Stomach smooth muscle (tissue), 2 donors: ENCODE data around the gene LZTS3.
"Not testable (repeated sequence)": the region's sequence is repeated elsewhere in the genome, so short reads cannot be mapped to it uniquely, and the experiment has no call there.

ENCODE experiments used
- H3K27ac ChIP-seq: one replicate; pipeline ENCODE4 v1.7.0; 2013; ENCODE audit warnings: mild to moderate bottlenecking, low read length, inconsistent platforms
- H3K27me3 ChIP-seq, 2 donors: one replicate each; pipeline ENCODE4 v1.7.0; 2013; ENCODE audit warnings: low read length in 2 of 2; ENCODE audit not compliant: insufficient read depth in 2 of 2, control insufficient read depth in 1 of 2
- H3K36me3 ChIP-seq, 2 donors: one replicate each; pipeline ENCODE4 v1.7.0; 2013; ENCODE audit warnings: low read length in 2 of 2; ENCODE audit not compliant: control insufficient read depth in 2 of 2, insufficient read depth in 2 of 2
- H3K4me1 ChIP-seq: one replicate; pipeline ENCODE4 v1.7.0; 2013; ENCODE audit warnings: low read length; ENCODE audit not compliant: control insufficient read depth, insufficient read depth
- H3K4me3 ChIP-seq, 2 donors: one replicate each; pipeline ENCODE4 v1.7.0; 2013; ENCODE audit warnings: low read length in 2 of 2
- H3K9ac ChIP-seq, 2 donors: one replicate each; pipeline ENCODE4 v1.7.0; 2013; ENCODE audit warnings: low read length in 2 of 2, mild to moderate bottlenecking in 1 of 2
- H3K9me3 ChIP-seq, 2 donors: one replicate each; pipeline ENCODE4 v1.7.0; 2013; ENCODE audit warnings: low read length in 2 of 2; ENCODE audit not compliant: control insufficient read depth in 2 of 2
- donor health status: healthy.
- donor health status: Pancreatic carcinoma.

LZTS3 gene

DNA sequence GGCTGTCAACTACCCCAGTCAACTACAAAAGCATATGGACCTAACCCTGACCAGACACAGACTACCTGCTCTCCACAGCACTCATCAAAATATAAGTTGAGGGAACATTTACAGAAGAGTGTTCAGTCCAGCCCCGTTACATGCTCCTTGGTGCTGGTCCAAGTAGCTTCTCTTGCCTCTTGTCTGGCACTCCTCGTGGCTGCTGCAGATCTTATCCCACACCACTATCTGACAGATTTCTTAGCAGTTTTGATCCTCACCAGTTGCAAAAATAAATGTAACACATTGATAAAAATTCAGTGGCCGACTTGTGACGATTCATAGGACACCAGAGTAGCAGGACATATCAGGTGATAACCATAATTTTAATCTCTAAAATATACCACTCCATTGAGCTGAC is 44.3 kb downstream of the LZTS3 start:
- Histone ChIP-seq H3K9ac (no peak overlapping the region), H3K9me3 (no peaks in the 10 kb centered on the region), H3K27ac (no peak overlapping the region)

DNA sequence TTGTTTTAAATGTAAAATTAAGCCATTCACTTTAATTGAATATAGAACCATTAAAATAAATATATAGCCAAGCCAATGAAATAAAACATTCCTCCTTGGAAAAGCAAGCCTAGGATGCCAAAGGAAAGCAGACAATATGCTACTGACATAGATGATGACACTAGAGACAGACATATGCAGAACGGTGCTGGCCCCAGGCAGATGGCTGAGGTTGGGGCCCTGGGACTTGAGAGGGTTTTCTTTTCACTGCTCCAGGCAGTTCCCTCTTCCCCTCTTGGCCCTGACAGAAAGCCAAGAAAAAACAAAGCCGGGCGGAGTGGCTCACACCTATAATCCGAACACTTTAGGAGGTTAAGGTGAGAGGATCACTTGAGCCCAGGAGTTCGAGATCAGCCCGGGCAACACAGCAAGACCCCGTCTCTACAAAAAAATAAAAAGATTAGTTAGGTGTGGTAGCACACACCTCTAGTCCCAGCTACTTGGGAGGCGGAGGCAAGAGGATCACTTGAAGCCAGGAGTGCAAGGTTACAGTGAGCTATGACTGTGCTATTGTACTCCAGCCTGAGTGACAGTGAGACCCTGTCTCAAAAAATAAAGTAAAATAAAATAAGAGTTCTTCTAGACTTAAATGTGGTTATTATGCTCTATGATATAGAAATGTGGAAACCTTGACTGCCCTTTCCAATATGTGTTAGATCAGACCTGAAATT is 44.9 kb downstream of the LZTS3 start:
- H3K4me1 ChIP-seq: peaks cover 3% of the 10 kb centered on the region
- no peak overlapping the region for H3K27ac ChIP-seq
- H3K9ac ChIP-seq: no peak overlapping the region
- no peaks in the 10 kb centered on the region for H3K36me3 ChIP-seq
- no peaks in the 10 kb centered on the region for H3K9me3 ChIP-seq
- no peaks in the 10 kb centered on the region for H3K27me3 ChIP-seq
- H3K4me3 ChIP-seq: no peak overlapping the region

More for the DNA sequence above, 44.3 kb downstream of the LZTS3 start:
- H3K4me3 ChIP-seq: no peak overlapping the region
- H3K36me3 ChIP-seq: no peaks in the 10 kb centered on the region
- no peaks in the 10 kb centered on the region for H3K27me3 ChIP-seq
- peaks cover 3% of the 10 kb centered on the region for H3K4me1 ChIP-seq

DNA sequence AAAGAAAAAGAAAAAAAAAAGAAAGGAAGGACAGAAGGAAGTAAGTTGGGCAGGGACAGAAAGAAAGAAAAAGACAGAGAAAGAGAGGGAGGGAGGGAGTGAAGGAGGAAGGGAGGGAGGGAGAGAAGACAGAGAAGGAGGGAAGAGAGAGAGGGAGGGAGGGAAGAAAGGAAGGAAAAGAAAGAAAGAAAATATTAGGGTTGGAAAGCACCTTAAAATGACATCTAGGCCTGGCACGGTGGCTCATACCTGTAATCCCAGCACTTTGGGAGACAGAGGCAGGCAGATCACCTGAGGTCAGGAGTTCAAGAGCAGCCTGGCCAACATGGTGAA is 46.9 kb downstream of the LZTS3 start:
- H3K27me3 ChIP-seq: no peaks in the 10 kb centered on the region
- H3K9ac ChIP-seq: no peak overlapping the region
- H3K4me3 ChIP-seq: no peak overlapping the region
- peaks cover 3% of the 10 kb centered on the region for H3K4me1 ChIP-seq
- peaks cover 13 to 15% of the 10 kb centered on the region in 2 donors for H3K36me3 ChIP-seq
- no peak overlapping the region for H3K27ac ChIP-seq
- no peaks in the 10 kb centered on the region for H3K9me3 ChIP-seq

DNA sequence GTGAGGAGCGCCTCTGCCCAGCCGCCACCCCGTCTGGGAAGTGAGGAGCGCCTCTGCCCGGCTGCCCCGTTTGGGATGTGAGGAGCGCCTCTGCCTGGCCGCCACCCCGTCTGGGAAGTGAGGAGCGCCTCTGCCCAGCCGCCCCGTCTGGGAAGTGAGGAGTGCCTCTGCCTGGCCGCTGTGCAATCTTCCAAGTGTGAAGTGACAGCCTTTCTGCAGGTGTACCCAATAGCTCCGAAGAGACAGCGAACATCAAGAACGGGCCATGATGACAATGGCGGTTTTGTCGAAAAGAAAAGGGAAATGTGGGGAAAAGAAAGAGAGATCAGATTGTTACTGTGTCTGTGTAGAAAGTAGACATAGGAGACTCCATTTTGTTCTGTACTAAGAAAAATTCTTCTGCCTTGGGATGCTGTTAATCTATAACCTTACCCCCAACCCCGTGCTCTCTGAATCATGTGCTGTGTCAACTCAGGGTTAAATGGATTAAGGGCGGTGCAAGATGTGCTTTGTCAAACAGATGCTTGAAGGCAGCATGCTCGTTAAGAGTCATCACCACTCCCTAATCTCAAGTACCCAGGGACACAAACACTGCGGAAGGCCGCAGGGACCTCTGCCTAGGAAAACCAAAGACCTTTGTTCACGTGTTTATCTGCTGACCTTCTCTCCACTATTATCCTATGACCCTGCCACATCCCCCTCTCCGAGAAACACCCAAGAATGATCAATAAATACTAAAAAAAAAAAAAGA is 47.4 kb downstream of the LZTS3 start:
- H3K4me1 ChIP-seq: not testable (repeated sequence)

DNA sequence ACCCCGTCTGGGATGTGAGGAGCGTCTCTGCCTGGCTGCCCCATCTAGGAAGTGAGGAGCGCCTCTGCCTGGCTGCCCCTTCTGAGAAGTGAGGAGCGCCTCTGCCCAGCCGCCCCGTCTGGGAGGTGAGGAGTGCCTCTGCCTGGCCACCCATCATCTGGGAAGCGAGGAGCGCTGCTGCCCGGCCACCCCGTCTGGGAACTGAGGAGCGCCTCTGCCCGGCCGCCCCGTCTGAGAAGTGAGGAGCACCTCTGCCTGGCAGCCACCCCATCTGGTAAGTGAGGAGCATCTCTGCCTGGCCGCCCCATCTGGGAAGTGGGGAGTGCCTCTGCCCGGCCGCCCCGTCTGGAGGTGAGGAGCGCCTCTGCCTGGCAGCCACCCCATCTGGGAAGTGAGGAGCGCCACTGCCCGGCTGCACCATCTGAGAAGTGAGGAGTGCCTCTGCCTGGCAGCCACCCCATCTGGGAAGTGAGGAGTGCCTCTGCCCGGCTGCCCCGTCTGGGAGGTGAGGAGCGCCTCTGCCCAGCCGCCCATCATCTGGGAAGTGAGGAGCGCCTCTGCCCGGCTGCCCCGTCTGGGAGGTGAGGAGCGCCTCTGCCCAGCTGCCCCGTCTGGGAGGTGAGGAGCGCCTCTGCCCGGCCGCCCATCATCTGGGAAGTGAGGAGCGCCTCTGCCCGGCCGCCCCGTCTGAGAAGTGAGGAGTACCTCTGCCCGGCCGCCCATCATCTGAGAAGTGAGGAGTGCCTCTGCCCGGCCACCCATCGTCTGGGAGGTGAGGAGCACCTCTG is 48.4 kb downstream of the LZTS3 start:
- not testable (repeated sequence) for H3K27ac ChIP-seq, H3K4me1 ChIP-seq, H3K4me3 ChIP-seq, H3K9ac ChIP-seq, H3K9me3 ChIP-seq, H3K27me3 ChIP-seq
- peaks cover 22% of the 10 kb centered on the region in 2 donors for H3K36me3 ChIP-seq

More for the DNA sequence above, 47.4 kb downstream of the LZTS3 start:
- not testable (repeated sequence) for H3K27me3 ChIP-seq, H3K27ac ChIP-seq, H3K4me3 ChIP-seq, H3K9me3 ChIP-seq, H3K9ac ChIP-seq
- peaks cover 18% of the 10 kb centered on the region in 2 donors for H3K36me3 ChIP-seq

DNA sequence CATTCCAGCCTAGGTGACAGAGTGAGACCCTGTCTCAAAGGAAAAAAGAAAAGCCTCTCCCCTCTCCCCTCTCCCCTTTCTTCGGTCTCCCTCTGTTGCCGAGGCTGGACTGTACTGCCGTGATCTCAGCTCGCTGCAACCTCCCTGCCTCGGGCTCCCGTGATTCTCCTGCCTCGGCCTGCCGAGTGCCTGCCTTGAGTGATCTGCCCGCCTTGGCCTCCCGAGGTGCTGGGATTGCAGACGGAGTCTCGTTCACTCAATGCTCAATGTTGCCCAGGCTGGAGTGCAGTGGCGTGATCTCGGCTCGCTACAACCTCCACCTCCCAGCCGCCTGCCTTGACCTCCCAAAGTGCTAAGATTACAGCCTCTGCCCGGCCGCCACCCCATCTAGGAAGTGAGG is 49.2 kb downstream of the LZTS3 start:
- not testable (repeated sequence) for H3K27me3 ChIP-seq, H3K4me1 ChIP-seq, H3K27ac ChIP-seq, H3K4me3 ChIP-seq, H3K9me3 ChIP-seq, H3K9ac ChIP-seq
- peaks cover 22 to 24% of the 10 kb centered on the region in 2 donors for H3K36me3 ChIP-seq

DNA sequence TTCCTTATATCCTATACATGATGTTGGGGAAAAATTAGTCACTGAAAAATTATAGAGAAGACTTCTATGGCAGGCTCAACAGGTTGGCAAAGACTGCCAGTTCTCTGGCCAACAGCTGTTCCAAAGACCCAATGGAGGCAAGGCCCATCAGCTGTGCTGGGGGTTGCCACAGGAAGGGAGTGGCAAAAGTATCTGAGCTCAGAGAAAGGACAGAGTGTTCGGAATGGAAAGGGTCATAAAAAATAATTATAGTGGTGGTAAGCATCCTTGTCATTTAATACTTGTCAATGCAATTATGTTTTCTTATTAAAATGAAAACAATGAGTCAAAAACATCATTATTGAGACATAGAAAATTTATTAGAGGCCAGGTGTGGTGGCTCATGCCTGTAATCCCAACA is 49.8 kb downstream of the LZTS3 start:
- no peaks in the 10 kb centered on the region for H3K27me3 ChIP-seq
- H3K4me1 ChIP-seq: peaks cover 3% of the 10 kb centered on the region
- H3K9me3 ChIP-seq: no peaks in the 10 kb centered on the region
- peaks cover 24 to 26% of the 10 kb centered on the region in 2 donors for H3K36me3 ChIP-seq
- H3K4me3 ChIP-seq: no peak overlapping the region
- H3K9ac ChIP-seq: no peak overlapping the region
- H3K27ac ChIP-seq: no peak overlapping the region

DNA sequence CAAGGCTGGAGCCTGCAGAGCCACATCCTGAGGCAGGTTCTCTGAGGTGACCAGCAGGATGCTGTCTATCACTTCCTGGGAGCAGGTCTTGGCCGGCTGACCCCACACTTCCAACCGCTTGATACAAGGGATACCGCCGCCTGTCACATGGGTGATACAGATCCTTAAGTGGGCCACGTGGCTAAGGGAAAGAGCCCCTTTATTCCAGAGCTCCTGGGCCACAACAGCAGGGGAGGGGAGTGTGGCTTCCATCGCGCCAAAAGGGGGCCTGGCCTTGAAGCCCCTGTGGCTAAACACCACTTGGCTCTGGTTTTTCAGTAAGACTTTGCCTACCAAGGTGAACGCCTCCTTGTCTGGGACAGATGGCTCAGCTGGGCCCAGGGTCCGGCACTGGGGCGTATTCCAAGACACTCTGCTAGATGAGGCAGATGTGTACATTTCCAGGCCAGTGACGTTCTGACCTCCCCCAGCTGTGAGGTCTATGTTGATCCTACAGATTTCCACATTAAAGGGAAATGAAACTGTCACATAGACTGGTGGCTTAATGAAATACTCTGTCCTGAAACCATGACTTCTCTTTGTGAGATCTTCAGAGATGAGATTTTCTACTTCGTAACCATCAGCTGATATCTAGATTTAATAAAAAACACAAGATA is 51.3 kb downstream of the LZTS3 start:
- no peak overlapping the region for H3K27ac ChIP-seq
- peaks cover 24 to 26% of the 10 kb centered on the region in 2 donors for H3K36me3 ChIP-seq
- H3K4me1 ChIP-seq: peaks cover 2% of the 10 kb centered on the region
- no peaks in the 10 kb centered on the region for H3K9me3 ChIP-seq
- no peaks in the 10 kb centered on the region for H3K27me3 ChIP-seq
- H3K4me3 ChIP-seq: no peak overlapping the region
- H3K9ac ChIP-seq: no peak overlapping the region

DNA sequence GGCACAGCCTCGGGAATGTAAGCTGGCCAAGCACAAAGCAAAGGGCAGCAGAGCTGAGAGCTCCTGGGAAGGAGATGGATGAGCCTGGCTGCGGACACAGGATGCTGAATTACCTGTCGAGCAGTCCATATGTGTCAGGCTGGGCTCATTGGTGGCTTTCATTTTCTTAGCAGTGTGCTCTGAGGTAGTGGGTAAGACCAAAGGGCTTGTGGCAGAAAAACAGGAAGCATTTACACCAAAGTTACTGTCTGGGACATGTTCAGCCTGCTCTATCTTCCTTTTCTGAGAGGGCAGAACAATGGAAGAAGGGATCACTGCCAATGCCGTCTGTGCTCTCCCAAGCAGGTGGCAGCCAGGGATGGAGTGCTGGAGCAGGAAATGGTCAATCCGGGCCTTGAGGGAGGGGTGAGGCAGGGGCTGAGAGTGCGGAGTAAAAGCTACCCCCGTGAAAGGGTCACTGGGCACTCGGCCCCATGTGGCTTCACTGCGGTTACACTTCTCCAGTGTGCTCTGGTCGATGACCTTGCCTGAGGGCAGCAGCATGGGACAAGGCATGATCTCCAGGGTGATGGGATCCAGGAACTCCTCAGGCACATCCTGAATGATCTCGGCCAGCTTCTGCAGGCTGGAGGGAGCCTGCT is 52.0 kb downstream of the LZTS3 start:
- Histone ChIP-seq H3K27ac (no peak overlapping the region), H3K27me3 (no peaks in the 10 kb centered on the region), H3K4me3 (no peak overlapping the region), H3K4me1 (no peaks in the 10 kb centered on the region), H3K9me3 (no peaks in the 10 kb centered on the region), H3K9ac (no peak overlapping the region), H3K36me3 (peaks cover 24 to 26% of the 10 kb centered on the region in 2 donors)

DNA sequence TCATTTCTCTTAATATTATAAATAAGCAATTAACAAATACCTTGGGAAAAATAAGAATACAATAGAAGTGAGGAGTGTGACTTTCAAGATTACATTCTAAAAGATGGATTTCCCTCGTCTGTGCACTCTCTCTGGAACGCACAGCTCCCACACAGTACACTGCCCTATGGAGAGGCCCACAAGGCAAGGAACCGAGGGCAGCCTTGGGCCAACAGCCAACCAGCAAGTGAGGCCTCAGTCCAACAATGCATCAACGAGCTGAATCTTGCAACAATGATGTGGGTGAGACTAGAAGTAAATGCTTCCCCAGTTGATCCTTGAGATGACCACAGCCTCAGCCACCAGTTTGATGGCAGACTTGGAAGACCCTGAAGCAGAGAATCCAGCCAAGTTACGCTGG is 54.3 kb downstream of the LZTS3 start:
- Histone ChIP-seq H3K27ac (no peak overlapping the region), H3K27me3 (no peaks in the 10 kb centered on the region), H3K4me3 (no peak overlapping the region), H3K9ac (no peak overlapping the region), H3K9me3 (no peaks in the 10 kb centered on the region), H3K4me1 (peaks cover 5% of the 10 kb centered on the region), H3K36me3 (peaks cover 24 to 31% of the 10 kb centered on the region in 2 donors)
